Measurements from ENCODE around the gene ATP8A2.

ATP8A2 gene

DNA sequence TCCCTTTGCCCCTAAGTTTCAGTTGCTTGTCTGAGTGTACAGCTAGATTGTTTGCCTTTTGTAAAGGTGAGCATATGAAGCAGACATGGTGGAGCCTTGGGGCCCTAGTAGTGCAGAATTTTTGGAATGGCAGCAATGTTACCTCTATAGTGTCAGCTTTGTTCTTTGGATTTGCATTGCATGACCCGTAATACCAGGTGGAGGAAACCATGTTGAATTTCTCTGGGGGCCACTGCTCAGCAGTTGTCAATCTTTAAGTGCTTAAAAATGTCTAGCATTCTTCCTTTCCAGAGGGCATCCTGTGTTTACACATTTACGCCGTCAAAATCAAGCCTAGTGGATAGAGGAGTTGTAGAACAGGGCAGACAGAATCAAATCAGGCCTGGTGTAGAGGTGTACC, 303.3 kb downstream of the ATP8A2 start:
- TF ChIP-seq ZNF274 (IDR thresholded peaks at IDR 0.05; ENCODE audit: low read depth, low read length) = no peak
- no peak overlapping the region for H3K4me3 ChIP-seq (ENCODE audit: low read length)

- no peak overlapping the region for H3K4me3 ChIP-seq (ENCODE audit: low read length)
- no peak for TF ChIP-seq ZNF274 (IDR thresholded peaks at IDR 0.05; ENCODE audit: low read depth, low read length)
Observed at GRCh38 chr13:25677956-25678355, 306.2 kb downstream of the ATP8A2 start.

DNA sequence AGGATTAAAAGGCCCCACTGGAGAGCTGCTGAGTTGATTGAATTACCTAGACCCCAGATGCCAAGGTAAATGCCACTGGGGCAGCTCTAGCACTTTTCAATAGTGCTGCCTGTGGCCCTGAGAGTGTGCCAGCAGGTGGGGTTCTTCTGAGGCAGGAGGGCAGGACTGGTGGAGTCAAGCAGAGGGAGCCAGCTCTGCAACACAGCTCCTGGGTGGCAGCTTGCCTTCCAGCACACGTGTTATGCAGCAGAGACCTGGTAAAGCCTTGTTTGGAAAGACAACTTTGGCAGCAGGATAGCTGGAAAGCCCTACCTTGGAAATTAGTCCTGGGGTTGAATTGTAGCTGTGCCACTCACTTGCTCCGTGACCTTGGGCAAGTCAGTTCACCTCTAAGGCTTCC, 306.6 kb downstream of the ATP8A2 start:
- no peak for TF ChIP-seq ZNF274 (IDR thresholded peaks at IDR 0.05; ENCODE audit: low read depth, low read length)
- no peak overlapping the region for H3K4me3 ChIP-seq (ENCODE audit: low read length)

GRCh38 chr13:25679159-25679558, 307.4 kb downstream of the ATP8A2 start:
- TF ChIP-seq ZNF274 (IDR thresholded peaks at IDR 0.05; ENCODE audit: low read depth, low read length) = no peak
- H3K4me3 ChIP-seq (ENCODE audit: low read length) = no peak overlapping the region

- no peak overlapping the region for H3K4me3 ChIP-seq (ENCODE audit: low read length)
- TF ChIP-seq ZNF274 (IDR thresholded peaks at IDR 0.05; ENCODE audit: low read depth, low read length) = no peak
Observed at GRCh38 chr13:25679936-25680335, 308.2 kb downstream of the ATP8A2 start.

- no peak for TF ChIP-seq ZNF274 (IDR thresholded peaks at IDR 0.05; ENCODE audit: low read depth, low read length)
- no peak overlapping the region for H3K4me3 ChIP-seq (ENCODE audit: low read length)
Observed at GRCh38 chr13:25682276-25682675, 310.5 kb downstream of the ATP8A2 start.

DNA sequence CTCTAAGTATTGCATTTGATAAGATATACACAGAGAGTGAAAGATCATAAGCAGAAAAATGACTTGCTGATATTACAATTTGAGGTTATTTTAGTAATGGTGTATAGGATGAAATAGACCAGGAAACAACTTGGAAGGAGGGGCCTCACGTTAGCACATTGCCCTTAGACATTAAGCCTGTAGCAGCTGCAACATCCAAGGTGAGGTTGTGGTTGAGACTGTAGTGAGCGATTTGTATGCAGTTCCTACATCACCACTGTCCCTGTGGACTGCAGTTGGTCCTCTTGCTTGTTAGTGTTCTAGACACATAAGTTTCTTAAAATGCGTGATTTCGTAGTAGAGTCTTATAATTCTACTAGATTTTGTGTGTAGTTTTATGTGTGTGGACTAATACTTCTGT, 311.3 kb downstream of the ATP8A2 start:
- H3K4me3 ChIP-seq (ENCODE audit: low read length) = no peak overlapping the region

GRCh38 chr13:25683662-25684370, 312.0 kb downstream of the ATP8A2 start:
- TF ChIP-seq ZNF274 (IDR thresholded peaks at IDR 0.05; ENCODE audit: low read depth, low read length) = no peak
- no peak overlapping the region for H3K4me3 ChIP-seq (ENCODE audit: low read length)

More for the DNA sequence above, 311.3 kb downstream of the ATP8A2 start:
- no peak for TF ChIP-seq ZNF274 (IDR thresholded peaks at IDR 0.05; ENCODE audit: low read depth, low read length)

DNA sequence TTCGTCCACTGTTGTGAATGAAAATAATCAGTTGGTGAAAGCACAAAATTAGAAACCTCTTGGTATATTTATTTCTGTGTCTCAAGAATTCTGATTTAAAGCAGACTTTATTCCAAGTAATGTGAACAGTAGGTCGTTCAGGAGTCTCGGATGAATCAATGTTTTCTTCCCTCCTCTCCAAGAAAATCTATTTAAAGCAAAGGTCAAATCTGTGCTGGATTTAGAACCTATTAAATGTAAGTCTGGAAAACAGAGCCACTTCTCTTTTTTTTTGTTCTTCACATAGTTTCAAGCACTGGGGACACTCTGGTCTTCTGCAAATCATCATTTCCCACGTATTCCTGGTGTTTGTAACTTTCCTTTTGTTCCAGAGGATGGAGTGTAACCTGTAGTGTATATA, 312.7 kb downstream of the ATP8A2 start:
- TF ChIP-seq ZNF274 (IDR thresholded peaks at IDR 0.05; ENCODE audit: low read depth, low read length) = no peak
- H3K4me3 ChIP-seq (ENCODE audit: low read length) = no peak overlapping the region

DNA sequence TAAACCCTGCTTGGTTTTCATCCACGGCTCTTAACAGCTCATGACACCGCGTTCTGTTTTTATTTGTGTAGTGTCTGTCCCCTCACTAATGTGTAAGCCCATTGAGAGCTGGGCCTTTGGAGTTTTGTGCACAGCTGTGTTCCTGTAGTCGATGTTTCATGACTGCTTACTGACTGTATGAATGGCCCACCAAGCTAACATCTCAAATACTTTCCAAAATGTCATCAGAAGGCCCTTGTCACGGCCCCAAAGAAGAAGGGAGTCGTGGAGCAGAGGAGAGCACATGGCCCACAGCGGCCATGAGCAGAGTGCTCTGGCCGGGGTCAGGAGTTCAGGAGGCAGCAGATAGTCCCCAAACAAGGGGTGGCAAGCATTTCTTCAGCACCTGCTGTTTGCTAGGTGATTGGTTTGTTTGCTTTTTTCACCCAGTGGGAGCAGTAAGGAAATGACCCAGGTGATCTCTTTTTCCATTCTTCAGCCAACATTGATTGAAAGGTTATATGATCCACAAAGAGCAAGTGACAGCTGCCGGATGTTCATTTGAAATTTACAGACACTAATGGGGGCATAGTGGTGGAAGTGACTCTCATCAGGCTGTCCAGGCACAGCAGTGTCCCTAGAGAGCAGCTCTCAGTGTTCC, 315.2 kb downstream of the ATP8A2 start:
- no peak overlapping the region for H3K4me3 ChIP-seq (ENCODE audit: low read length)
- no peak for TF ChIP-seq ZNF274 (IDR thresholded peaks at IDR 0.05; ENCODE audit: low read depth, low read length)

DNA sequence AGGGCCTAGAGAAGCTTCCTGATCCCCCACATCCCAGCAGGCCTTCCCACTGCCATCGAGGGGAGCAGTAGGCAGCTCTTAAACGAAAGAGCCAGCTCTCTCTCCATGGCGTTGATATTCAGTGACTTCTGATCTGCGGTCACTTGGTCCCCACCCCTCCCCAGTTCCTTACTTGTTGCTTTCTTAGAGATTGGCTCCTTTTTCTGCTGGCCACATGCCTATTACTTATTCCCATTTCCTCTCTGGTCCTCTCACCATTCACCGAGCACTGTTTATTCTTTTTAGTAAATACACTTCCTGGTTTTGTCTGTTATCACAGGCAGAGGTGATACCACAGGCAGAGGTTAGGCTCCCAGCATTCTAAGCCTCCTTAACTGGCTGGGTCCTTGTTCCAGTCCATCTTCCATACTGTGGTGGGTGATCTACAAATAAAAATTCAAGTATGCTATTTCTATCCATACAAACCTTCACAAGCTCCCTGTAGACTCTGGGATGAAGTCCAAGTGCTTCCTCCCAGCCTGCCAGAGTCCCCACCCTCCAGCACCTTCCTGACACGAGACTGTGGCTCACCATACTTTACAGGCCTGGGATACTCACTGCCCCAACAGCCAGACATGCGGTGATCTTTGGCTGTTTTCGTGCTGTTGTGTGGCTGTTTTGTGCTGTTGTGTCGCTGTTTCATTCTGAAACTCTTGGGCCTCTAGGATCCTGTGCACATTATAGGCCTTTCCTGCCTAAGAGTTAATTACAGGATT, 315.9 kb downstream of the ATP8A2 start:
- TF ChIP-seq ZNF274 (IDR thresholded peaks at IDR 0.05; ENCODE audit: low read depth, low read length) = no peak
- no peak overlapping the region for H3K4me3 ChIP-seq (ENCODE audit: low read length)

GRCh38 chr13:25688536-25688935, 316.8 kb downstream of the ATP8A2 start:
- no peak for TF ChIP-seq ZNF274 (IDR thresholded peaks at IDR 0.05; ENCODE audit: low read depth, low read length)
- no peak overlapping the region for H3K4me3 ChIP-seq (ENCODE audit: low read length)

GRCh38 chr13:25689539-25689938, 317.8 kb downstream of the ATP8A2 start:
- H3K4me3 ChIP-seq (ENCODE audit: low read length) = no peak overlapping the region
- no peak for TF ChIP-seq ZNF274 (IDR thresholded peaks at IDR 0.05; ENCODE audit: low read depth, low read length)

DNA sequence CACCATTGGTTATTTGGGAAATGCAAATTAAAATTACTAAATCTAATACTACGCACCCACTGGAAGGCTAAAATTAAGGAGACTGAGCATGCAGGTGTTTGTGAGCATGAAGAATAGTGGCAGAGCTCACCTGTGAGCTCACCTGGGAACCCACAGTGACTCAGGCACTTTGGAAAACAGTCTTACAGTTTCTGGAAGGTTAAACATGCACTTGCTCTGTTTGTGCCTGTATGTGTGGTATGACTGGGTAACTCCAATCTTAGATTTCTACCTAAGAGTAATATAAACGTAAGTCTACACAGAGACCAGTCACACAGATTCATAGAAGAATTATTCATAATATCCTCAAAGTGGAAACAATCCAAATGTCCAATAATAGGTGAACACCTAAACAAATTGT, 318.8 kb downstream of the ATP8A2 start:
- TF ChIP-seq ZNF274 (IDR thresholded peaks at IDR 0.05; ENCODE audit: low read depth, low read length) = no peak
- no peak overlapping the region for H3K4me3 ChIP-seq (ENCODE audit: low read length)

GRCh38 chr13:25691654-25692053, 319.9 kb downstream of the ATP8A2 start:
- no peak for TF ChIP-seq ZNF274 (IDR thresholded peaks at IDR 0.05; ENCODE audit: low read depth, low read length)
- no peak overlapping the region for H3K4me3 ChIP-seq (ENCODE audit: low read length)

Measured in GM08714 (cell line).